ENCODE results near the gene GRID2. TPM values are rescaled to one million over a fixed set of nuclear protein-coding genes. Genes with fewer than 3 reads are reported as not detected.

The GRID2 gene
- total and polyA plus RNA-seq, 2 donors (not counting 1 experiment from before 2014, with no cell fraction given), result under 0.01 to 0.02 TPM

DNA sequence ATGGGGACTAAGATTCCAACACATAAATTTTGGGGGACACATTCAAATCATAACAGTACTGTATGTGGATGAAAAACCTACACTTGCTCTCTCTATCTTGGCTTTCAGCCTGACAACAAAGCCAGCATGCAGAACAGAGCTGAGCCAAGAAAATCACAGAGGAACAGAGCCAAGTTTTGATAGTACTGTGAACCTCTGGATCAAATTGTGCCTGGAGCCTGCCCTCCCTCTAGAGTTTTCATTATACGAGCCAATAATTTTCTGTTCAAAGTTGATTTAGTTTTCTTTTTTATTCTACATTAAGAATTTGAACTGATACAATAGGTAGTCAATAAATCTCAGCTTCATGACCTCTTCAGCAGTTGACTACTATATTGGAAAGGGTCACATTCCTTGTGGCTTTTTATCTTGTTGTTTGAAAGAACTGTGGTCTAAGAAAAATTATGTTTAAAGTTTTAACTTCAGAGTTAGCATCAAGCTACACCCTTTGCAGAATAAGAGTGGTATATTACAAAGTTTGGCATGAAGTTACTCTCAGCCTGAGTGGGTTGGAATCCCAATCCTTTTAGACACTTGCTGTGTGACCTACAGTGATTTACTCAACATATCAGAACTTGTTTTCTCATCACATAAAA is 31.1 kb downstream of the GRID2 start:
- H2AFZ ChIP-seq (ENCODE audit: low read length), result no peak overlapping the region
- no peaks in the 10 kb centered on the region for H3K27me3 ChIP-seq (ENCODE audit: control insufficient read depth, insufficient read depth, low read length)
- H3K9me3 ChIP-seq (ENCODE audit: control insufficient read depth, insufficient read depth, low read depth, low read length), result no peaks in the 10 kb centered on the region
- H3K79me2 ChIP-seq (ENCODE audit: control insufficient read depth, insufficient read depth, low read length), result no peaks in the 10 kb centered on the region
- TF ChIP-seq EZH2 (IDR thresholded peaks at IDR 0.05; ENCODE audit: low read length, missing control alignments), result no peak
- no peak for TF ChIP-seq CTCF (conservative IDR thresholded peaks at IDR 0.05 in 1 of 2, IDR thresholded peaks at IDR 0.05 in 1 of 2; ENCODE audit: low read depth in 1 of 2, low read length in 2 of 2)
- no peak overlapping the region for H3K9ac ChIP-seq (ENCODE audit: insufficient read depth, low read length)
- H3K4me1 ChIP-seq (ENCODE audit: control insufficient read depth, extremely low read depth, insufficient read depth, low read length), result no peaks in the 10 kb centered on the region
- H3K36me3 ChIP-seq (ENCODE audit: control insufficient read depth, insufficient read depth, low read length), result no peaks in the 10 kb centered on the region
- H3K4me2 ChIP-seq (ENCODE audit: extremely low read depth, insufficient read depth, low read length), result no peak overlapping the region
- H3K4me3 ChIP-seq (replicated peaks in 1 of 4; ENCODE audit: control extremely low read depth in 1 of 4, insufficient read depth in 1 of 4, low read depth in 3 of 4, low read length in 4 of 4), result no peak overlapping the region
- H3K27ac ChIP-seq (ENCODE audit: insufficient read depth, low read length), result no peak overlapping the region
- H4K20me1 ChIP-seq (ENCODE audit: control insufficient read depth, extremely low read depth, insufficient read depth, low read length), result no peaks in the 10 kb centered on the region
- DNase-seq (ENCODE audit: low read depth in 2 of 2), result peak; percentile 69 to 82

DNA sequence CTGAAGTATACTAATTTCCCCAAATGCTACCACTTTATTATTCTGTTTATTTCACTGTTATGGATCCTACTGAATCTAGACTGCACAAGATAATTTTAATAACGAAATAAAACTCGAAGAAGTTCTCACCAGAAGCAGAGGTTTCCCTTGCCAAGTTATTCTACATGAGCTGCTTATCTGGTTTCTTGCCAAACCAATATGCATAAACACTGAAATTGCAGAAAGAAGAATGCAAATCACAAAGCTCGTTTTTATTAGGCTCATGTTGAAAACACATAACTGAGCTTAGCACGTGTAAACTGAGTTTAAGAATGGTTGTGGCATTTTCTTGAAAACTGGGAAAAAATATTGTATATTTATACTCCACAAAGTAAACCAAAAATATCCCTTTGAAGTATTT is 35.9 kb downstream of the GRID2 start:
- H3K4me3 ChIP-seq (replicated peaks in 1 of 4; ENCODE audit: control extremely low read depth in 1 of 4, insufficient read depth in 1 of 4, low read depth in 3 of 4, low read length in 4 of 4), result no peak overlapping the region
- TF ChIP-seq CTCF (conservative IDR thresholded peaks at IDR 0.05 in 1 of 2, IDR thresholded peaks at IDR 0.05 in 1 of 2; ENCODE audit: low read depth in 1 of 2, low read length in 2 of 2) (no peak), EZH2 (IDR thresholded peaks at IDR 0.05; ENCODE audit: low read length, missing control alignments) (no peak)
- H3K9ac ChIP-seq (ENCODE audit: insufficient read depth, low read length), result no peak overlapping the region
- DNase-seq (ENCODE audit: low read depth in 2 of 2), result peak; percentile 4 to 68
- H3K4me1 ChIP-seq (ENCODE audit: control insufficient read depth, extremely low read depth, insufficient read depth, low read length), result no peaks in the 10 kb centered on the region
- H3K79me2 ChIP-seq (ENCODE audit: control insufficient read depth, insufficient read depth, low read length), result no peaks in the 10 kb centered on the region
- H4K20me1 ChIP-seq (ENCODE audit: control insufficient read depth, extremely low read depth, insufficient read depth, low read length), result no peaks in the 10 kb centered on the region
- H3K27me3 ChIP-seq (ENCODE audit: control insufficient read depth, insufficient read depth, low read length), result no peaks in the 10 kb centered on the region
- H3K4me2 ChIP-seq (ENCODE audit: extremely low read depth, insufficient read depth, low read length), result no peak overlapping the region
- H3K36me3 ChIP-seq (ENCODE audit: control insufficient read depth, insufficient read depth, low read length), result no peaks in the 10 kb centered on the region
- no peaks in the 10 kb centered on the region for H3K9me3 ChIP-seq (ENCODE audit: control insufficient read depth, insufficient read depth, low read depth, low read length)
- no peak overlapping the region for H2AFZ ChIP-seq (ENCODE audit: low read length)
- no peak overlapping the region for H3K27ac ChIP-seq (ENCODE audit: insufficient read depth, low read length)

DNA sequence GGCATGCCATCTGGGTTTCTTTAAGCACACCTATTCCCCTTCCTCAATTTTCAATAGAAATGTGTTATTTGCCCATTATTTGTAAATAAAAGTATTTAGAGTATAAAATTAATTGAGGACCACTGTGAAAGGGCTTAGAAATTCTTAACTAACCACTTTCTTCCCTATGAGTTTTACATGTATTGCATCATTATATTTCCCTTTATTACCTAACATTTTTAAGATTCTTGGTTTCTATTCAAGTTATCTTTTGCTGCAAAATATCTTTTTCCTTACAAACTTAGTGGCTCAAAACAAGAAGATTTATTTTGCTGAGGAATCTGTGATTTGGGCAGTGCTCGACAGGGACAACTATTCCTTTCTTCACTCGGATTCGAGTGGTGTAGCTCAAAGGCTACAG is 40.5 kb downstream of the GRID2 start:
- TF ChIP-seq EZH2 (IDR thresholded peaks at IDR 0.05; ENCODE audit: low read length, missing control alignments) (no peak), CTCF (conservative IDR thresholded peaks at IDR 0.05 in 1 of 2, IDR thresholded peaks at IDR 0.05 in 1 of 2; ENCODE audit: low read depth in 1 of 2, low read length in 2 of 2) (no peak)
- H3K4me1 ChIP-seq (ENCODE audit: control insufficient read depth, extremely low read depth, insufficient read depth, low read length), result no peaks in the 10 kb centered on the region
- no peaks in the 10 kb centered on the region for H3K36me3 ChIP-seq (ENCODE audit: control insufficient read depth, insufficient read depth, low read length)
- no peak overlapping the region for H3K4me3 ChIP-seq (replicated peaks in 1 of 4; ENCODE audit: control extremely low read depth in 1 of 4, insufficient read depth in 1 of 4, low read depth in 3 of 4, low read length in 4 of 4)
- no peak overlapping the region for H3K9ac ChIP-seq (ENCODE audit: insufficient read depth, low read length)
- H3K4me2 ChIP-seq (ENCODE audit: extremely low read depth, insufficient read depth, low read length), result no peak overlapping the region
- H3K27me3 ChIP-seq (ENCODE audit: control insufficient read depth, insufficient read depth, low read length), result no peaks in the 10 kb centered on the region
- no peak for DNase-seq (ENCODE audit: low read depth in 2 of 2)
- H3K9me3 ChIP-seq (ENCODE audit: control insufficient read depth, insufficient read depth, low read depth, low read length), result no peaks in the 10 kb centered on the region
- no peaks in the 10 kb centered on the region for H3K79me2 ChIP-seq (ENCODE audit: control insufficient read depth, insufficient read depth, low read length)
- no peaks in the 10 kb centered on the region for H4K20me1 ChIP-seq (ENCODE audit: control insufficient read depth, extremely low read depth, insufficient read depth, low read length)
- no peak overlapping the region for H2AFZ ChIP-seq (ENCODE audit: low read length)
- no peak overlapping the region for H3K27ac ChIP-seq (ENCODE audit: insufficient read depth, low read length)

All from fibroblast of lung (primary cell).